ENCODE data around the gene PPWD1.

- no peak for TF ChIP-seq POLR2A (IDR thresholded peaks at IDR 0.05)
- no peak for TF ChIP-seq CTCF (IDR thresholded peaks at IDR 0.05)
Measured at GRCh38 chr5:65556181-65556580, 6.9 kb upstream of the PPWD1 start.

Measured in right lobe of liver (tissue), 4 donors.